HG03469 (cell line): ENCODE measurements around the gene KRTAP10-8.
"Not testable (repeated sequence)": the region's sequence is repeated elsewhere in the genome, so short reads cannot be mapped to it uniquely, and the experiment has no call there.

ENCODE experiments used
- ATAC-seq: cut with Tn5 transposase; IDR thresholded peaks from one replicate; pipeline ENCODE4 v1.9.1; 2021; ENCODE audit warnings: mild to moderate bottlenecking, moderate library complexity, moderate number of reproducible peaks; ENCODE audit not compliant: unreplicated experiment

Gene KRTAP10-8

DNA sequence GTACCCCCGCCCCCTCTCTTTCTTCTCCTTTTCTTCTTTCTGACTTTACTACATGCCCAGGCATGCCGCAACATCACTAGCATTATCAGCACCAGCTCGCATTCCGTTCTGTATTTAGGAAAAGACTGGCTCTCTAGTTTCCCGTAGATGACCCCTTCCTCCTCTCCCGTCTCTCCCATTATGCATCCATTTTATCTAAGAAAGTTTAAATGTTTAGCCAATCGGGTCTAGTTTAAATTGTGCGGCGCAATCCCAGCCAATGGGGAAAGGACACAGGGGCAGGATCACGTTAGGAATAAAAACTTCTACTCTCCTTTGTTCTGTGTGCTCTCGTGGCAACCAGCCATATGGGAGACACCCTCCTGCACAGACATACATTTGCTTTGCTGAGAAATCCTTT is 13.8 kb upstream of the KRTAP10-8 start:
- no peak for ATAC-seq

DNA sequence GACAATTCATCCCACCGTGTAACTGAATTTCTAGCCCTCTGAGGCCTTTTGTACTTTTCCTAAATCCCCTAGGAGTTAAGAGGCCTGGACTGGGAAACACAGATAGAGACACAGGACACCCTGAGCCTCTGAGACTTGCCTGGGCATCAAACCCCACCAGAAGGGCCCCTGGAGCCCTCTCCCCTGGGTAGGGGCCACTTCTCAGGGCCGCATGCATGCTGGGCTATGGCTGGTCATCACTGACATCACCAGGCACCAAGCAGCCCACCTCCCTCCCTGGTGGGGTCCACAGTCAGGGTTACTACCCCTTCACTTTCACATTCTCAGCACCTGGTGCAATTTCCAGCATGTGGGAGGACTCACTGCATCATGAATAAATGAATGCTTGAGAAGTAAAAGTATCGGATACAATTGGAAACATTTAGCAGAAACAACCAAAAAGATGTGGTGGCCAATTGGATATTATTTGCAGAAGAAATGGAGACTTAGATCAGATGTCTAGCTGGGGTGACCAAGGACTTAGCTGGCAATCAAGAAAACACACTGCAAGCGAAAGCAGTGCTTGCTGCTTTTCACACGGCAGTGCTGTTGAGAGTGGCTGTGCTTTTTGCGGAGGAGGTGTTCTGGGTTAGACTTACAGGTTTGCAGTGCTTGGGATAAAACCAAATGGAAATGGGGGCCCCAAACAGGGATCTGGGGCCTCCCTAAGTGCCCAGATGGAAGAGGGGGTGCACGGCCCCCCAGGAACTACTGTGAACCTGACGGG is 12.4 kb upstream of the KRTAP10-8 start:
- ATAC-seq, result no peak

DNA sequence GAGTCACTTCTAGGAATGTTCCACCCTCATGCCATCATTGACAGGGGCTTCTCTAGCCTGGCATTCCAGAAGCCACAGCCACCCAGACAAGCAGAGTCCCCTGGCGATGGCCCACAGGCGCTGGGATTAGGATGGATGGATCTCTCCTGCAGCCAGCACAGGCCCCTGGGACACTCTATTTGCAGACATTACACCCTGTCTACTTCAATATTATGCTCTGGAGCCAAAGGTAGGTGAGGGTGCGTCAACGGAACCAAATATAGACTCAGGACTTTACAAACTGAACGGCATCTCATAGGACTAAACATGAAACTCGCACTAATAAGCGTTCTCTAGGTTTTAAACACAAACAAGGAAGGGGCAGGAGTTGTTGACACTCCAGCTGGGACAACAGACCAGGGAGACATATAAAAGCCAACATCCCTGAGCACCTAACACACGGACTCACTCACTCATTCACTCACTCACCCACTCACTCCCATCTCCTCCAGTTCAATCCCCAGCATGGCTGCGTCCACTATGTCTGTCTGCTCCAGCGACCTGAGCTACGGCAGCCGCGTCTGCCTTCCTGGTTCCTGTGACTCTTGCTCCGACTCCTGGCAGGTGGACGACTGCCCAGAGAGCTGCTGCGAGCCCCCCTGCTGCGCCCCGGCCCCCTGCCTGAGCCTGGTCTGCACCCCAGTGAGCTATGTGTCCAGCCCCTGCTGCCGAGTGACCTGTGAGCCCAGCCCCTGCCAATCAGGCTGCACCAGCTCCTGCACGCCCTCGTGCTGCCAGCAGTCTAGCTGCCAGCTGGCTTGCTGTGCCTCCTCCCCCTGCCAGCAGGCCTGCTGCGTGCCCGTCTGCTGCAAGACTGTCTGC is 11.5 kb upstream of the KRTAP10-8 start, which contains the start of gene KRTAP10-7:
Gene KRTAP10-7, plus strand, starts transcription at position 480 of the 861 bp plus-strand sequence. Its CDS starts 25 bp downstream, at position 505.
- not testable (repeated sequence) for ATAC-seq

DNA sequence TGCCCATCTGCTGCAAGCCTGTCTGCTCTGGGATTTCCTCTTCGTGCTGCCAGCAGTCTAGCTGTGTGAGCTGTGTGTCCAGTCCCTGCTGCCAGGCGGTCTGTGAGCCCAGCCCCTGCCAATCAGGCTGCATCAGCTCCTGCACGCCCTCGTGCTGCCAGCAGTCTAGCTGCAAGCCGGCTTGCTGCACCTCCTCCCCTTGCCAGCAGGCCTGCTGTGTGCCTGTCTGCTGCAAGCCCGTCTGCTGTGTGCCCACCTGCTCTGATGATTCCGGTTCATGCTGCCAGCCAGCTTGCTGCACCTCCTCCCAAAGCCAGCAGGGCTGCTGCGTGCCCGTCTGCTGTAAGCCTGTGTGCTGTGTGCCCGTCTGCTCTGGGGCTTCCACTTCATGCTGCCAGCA is 10.8 kb upstream of the KRTAP10-8 start:
- ATAC-seq, result not testable (repeated sequence)

DNA sequence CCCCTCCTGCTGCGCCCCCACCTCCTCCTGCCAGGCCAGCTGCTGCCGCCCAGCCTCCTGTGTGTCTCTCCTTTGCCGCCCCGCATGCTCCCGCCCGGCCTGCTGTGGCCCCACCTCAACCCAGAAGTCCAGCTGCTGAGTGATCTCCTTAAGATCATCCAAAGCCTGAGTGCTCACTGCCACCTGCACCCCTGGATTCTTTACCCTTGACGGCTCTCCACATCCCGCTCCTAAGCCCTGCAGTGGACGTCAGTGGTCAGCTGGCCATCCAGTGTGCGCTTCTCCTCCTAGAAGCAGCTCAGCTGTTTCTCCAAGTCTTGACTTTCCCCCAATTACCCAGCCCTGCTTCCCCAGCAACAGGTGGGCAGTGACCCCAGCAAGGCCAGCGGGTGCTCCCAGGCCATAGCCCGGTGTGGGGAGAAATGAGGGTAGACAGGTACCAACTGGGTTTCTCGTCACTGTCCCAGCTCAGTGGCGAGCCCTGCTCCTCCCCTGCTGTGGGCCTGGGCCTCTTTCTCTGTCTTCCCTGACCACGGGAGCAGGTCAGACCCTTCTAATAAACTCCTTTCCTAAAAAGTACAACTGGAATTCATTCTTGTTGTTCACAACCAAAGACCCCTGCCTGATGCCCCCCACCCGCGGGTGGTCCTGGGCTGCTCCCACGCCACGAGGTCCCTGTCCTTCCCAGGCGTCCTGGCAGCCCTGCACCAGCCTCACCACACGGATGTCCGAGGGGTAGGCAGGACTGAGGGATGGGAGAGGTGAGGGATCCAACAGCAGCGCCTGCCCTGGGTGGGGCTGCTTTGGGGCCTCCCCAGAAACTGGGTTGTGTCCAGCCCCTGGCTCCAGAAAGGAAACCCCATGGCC is 10.1 kb upstream of the KRTAP10-8 start:
- ATAC-seq, result no peak

DNA sequence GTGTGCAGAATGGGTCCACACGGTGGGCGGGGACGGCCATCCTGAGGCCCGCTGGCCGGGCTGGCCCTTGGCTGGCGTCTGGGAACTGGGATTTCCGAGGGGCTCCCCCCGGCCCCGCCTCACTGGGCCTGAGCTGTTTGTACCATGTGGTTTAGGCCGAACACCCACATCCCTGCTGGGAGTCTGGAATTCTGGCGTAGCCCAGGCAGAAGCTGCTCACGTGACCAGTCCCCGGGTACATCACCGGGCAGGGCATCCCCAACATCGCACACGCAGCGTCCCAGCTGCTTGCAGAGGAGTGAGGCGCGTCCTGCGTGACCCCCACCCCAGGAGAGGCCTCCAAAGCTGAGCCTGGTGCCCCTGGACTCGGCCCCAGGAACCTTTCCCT is 9.4 kb upstream of the KRTAP10-8 start:
- no peak for ATAC-seq

DNA sequence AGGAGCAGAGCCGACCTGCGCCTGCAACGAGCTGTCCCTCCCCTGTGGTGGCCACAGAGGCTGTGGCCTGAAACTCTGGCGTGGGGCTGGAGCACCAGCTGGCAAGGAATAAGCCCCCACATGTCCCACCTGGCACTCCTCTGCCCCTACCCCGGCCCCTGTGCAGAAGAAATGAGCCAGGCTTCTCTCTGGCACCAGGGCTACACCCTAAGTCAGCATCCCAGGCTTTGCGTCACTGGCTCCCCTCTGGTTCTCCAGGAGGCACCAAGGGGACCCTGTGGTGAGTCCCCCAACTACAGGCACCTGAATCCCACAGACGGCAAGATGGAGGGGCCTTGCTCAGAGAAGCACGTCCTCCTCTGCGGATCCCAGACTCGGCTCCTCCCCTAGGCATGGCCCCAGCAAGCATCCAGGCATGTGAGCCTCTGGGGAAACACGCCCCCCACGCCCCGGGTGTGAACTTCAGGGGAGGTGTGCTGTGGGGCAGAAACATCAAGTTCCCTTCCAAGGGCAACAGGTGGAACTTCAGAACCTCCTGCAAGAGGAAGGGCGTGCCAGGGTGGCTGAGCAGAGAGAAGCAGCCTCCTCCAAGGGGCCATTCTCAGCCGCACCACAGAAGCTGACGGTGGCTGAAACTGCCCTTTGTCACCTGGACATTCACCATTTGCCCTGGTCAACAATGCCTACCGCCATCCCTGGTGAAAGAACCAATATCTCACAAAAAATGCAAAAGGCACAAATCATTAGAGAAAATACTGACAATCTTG is 8.6 kb upstream of the KRTAP10-8 start:
- no peak for ATAC-seq

DNA sequence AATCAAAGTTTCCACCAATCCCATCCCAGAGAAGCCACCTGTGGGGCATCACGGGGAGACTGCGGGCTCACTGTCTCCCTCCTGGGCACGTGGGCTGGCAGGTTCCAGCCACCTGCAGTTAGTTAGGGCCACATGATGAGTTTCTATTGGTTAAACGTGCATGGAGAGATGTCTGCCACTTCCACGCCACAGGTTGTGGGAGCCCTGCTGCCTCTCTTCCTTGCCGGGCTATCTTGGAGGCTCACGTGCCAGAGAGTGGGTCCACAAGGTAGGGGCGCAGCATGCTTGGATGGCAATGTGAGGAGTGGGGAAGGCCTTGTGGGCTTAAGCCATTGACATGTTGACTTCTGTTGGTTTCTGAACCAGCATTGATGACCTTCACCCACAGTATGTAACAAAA is 8.0 kb upstream of the KRTAP10-8 start:
- no peak for ATAC-seq

DNA sequence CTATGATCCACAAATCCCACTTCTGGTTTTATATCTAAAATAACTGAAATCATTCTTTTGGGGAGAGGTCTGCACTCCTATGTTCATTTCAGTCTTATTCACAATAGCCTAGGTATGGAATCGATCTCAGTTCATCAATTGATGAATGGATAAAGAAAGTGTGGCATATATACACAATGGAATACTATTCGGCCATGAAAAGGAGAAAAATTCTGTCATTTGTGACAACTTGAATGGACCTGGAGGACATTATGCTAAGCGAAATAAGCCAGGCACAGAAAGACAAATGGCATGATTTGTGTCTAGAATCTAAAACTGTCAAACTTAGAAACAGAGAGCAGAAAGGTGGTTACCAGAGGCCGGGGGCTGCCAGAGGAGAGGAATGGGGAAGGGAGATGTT is 5.4 kb upstream of the KRTAP10-8 start:
- ATAC-seq, result no peak

DNA sequence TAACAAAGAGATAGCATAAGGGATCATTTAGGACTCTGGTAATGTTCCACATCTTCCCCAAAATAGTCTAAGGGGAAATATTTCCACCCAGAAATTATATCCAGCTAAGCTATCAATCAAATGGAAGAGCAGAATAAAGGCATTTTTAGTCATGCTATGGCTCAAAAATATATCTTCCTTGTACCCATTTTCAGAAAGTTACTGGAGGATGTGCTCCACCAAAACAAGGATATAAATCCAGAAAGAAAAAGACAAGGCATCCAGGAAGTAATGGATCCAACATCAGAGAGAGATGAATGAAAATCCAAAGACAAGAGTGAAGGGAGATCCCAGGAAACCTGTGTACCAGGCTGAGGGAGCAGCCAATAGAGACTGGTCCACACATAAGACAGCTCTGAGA is 2.7 kb upstream of the KRTAP10-8 start:
- ATAC-seq, result no peak

DNA sequence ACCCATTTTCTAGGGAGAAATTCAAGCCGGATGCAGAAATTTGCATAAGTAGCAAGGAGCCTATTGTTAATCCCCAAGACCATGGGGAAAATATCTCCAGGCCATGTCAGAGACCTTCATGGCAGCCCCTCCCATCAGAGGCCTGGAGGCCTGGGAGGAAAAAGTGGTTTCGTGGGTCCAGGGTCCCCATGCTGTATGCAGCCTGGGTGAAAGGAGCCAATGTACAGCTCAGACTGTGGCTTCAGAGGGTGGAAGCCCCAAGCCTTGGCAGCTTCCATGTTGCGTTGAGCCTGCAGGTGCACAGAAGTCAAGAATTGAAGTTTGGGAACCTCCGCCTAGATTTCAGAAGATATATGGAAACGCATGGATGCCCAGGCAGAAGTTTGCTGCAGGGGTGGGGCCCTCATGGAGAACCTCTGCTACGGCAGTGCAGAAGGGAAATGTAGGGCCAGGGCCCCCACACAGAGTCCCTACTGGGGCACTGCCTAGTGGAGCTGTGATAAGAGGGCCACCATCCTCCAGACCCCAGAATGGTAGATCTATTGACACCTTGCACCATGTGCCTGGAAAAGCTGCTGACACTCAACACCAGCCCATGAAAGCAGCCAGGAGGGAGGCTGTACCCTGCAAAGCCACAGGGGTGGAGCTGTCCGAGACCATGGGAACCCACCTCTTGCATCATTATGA is 1.6 kb upstream of the KRTAP10-8 start:
- ATAC-seq, result not testable (repeated sequence)

DNA sequence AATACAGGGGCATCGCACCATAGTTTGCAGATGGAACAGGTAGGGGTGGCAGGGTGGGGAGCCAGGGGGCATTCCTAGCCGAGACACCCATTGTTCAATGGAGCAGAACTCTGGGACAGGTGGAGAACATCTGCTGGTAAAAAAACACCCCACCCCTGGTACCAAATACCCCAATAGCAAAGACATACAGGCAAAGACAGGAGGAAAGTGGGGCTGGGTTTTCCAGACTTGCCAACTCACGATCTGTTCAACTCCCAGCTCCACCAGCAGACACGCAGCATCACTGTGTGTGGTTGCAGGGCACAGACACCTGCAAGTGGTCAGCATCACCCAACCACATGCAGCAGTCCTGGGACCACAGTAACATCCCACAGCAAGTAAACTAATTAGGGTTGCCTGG is 328 bp upstream of the KRTAP10-8 start:
- no peak for ATAC-seq

DNA sequence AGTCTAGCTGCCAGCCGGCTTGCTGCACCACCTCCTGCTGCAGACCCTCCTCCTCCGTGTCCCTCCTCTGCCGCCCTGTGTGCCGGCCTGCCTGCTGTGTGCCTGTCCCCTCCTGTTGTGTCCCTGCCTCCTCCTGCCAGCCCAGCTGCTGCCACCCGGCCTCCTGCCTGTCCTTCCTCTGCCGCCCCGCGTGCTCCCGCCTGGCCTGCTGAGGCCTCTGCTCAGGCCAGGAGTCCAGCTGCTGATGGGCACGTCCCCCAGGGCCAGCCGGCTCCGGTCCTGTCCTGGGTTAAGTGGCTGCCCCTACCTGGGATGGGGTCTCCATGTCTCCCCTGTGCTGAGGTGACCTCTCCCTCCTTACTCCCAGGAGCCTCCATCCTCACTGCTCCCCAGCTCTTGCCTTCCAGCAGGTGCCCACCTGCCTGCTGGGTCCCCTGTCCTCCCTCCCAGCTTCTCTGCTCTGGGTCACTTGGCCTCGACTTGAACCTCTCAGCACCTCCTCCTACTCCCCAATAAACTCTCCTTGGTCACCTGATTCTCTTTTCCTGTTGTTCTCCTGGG is 870 bp downstream of the KRTAP10-8 start:
- ATAC-seq, result no peak

DNA sequence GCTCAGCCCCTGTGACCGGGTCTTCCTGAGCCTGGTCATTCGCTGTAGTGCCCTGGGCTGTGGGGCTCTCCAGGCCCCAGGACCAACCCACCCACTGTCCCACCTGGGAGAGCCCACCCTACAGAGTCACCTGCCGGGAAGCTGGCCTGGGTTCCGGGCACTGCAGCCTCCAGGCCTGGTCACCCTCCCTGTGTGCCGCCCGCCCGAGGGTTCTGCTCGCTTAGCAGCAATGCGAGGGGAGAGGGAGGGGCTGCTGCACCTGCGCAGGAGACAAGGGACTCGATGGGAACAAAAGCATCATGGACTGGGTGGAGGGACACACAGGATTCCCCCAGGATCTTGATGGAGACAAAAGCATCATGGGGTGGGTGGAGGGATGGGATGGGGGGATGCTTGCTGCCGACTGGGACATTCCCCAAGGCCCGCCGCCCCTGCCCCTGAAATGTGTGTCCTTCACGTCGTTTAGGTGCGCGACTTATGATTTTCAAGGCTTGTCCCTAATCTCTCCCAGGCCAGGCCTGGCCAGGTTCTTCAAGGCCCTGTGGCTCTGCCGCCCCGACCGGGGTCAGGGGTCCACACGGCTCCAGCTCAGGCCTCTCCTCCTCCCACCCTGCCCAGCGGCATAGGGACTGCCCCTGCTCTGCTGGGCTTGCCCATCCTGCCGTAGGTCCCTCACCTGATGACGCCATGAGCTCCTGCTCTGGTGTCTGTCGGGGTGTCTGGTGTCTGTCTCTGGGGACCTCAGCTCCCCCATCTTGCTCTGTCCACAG is 1.7 kb downstream of the KRTAP10-8 start:
- no peak for ATAC-seq

DNA sequence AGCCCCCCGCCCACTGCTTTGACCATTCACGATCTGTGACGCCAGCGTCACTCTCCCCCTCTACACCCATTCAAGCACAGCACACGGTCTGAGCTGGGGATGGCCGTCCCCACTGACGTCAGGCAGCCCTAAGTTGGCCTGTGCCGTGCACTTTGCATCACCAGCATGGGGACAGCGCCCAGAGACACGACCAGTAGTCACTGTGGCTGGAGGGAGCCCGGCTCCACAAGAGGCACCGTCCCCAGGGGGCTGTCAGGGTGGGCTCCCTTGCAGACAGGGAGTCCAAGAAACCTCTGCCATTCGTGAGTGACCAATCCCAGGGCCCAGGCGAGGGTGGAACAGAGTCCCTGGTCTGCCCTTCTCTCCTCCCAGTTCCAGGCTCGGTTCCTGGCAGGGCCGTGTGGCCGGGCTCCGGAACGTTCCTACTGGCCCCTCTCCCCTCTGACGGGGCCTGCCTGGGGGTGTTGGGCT is 2.3 kb downstream of the KRTAP10-8 start:
- no peak for ATAC-seq

DNA sequence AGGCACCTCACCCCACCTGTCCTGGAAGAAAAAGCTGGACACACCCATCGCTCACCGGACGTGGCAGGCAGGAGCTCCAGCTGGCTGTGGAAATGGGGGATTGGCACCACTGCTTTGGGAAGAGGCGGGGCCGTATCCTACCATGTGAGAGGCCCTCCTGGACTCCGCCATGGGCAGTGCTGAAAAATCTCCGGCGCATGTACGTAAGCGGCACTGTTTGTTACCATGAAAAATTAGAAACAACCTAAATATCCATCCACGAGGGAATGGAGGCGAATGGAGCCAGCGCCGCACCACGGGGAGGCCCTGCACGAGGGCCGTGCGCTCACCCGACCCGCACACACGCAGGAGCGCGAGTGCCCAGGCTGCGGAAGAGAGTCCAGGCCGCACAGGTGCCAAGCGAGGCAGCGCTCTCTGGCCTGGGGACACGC is 3.1 kb downstream of the KRTAP10-8 start:
- ATAC-seq, result no peak

DNA sequence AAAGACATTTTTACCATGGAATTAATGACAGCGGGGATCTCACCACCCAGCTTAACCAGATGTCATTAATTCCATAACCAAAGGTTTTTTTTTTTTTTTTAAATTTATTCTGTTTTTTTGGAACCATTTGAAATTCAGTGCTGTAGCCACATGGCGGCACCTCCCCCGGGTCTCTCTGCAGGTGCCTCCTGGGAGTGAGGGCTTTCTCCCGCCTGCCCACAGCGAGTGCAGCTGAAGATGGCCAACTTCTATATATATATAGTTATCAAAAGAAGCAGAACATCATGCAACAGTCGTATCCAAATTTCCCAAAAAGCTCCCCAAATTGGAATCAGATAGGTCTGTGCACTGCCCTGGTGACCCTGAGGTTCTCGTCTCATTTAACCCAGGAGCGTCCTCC is 3.6 kb downstream of the KRTAP10-8 start:
- ATAC-seq, result no peak

DNA sequence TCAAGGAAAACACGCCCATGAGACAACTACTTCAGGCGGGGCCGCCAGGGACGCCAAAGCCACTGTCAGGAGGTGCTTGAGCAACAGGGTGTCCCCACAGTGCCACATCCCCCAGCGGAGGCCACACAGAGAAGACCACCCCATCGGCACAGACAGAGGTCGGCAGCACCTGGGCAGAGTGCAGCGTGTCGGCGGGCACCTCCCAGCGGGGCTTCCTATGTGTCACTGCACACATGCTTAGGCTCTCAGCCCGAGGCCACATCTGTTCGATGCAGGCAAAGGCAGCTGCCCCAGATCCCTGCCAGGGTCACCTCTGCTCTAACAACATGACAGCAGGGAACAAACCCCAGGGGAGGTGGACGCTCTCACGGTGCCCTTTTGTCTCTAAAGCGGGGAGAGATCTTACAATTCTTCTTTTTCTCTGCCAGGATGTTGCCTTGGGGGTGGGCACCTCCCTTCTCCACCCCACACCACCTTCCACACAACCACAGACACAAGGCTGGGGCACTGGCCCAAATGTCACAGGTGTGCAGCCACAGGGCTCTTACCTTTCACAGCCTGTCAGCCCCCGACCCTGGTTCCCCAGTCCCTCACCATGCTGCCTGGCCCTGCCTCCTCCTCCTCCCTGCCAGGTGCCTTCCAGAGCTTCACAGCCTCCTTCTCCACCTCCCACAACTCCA is 4.2 kb downstream of the KRTAP10-8 start:
- no peak for ATAC-seq
